ENCODE measurements around the gene PPP1R15A. TPM values are rescaled to one million over a fixed set of nuclear protein-coding genes. Genes with fewer than 3 reads are reported as not detected.

The PPP1R15A gene
- total and polyA plus RNA-seq, 2 donors (not counting 3 experiments of a cell fraction or from before 2014, with no cell fraction given) = 42.3 to 67.4 TPM

DNA sequence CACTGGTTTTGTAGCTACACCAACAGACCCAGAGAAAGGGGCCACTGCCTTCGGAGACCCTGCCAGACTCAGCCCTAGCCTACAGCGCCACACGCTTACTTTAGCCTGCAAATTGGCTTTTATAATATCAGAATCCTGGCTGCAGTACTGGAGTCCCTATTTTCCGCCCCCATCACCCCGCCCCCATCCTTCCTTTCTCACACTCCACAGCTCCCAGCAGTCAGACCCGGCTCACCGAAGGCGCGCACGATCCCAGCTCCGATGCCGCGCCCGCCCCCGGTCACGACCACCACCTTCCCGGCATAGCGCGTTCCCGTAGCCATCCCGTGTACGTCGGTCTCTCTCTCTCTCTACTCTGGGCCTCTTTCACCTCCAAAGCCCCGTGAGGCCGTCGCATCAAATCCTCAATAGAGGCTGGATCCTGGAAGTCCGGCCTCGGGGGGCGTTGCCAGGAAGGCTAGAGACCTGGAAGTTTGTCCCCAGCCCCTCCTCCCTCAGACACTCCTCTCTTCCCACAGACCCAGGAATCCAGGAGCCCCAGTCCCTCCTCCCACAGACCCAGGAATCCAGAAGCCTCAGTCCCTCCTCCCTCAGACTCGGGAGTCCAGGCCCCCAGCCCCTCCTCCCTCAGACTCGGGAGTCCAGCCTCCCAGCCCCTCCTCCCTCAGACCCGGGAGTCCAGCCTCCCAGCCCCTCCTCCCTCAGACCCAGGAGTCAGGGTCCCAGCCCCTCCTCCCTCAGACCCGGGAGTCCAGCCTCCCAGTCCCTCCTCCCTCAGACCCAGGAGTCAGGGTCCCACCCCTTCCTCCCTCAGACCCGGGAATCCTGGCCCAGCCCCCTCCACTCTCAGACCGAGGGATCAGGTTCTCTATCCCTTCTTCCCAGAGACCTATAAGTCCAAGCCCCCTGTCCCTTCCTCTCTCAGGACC is 35.9 kb upstream of the PPP1R15A start, which contains the start of gene HSD17B14:
TSS of gene HSD17B14 (minus strand) at position 403 of the 929 bp plus-strand sequence. CDS start at position 323, 80 bp downstream.
- intact Hi-C loops (cut with micrococcal nuclease) = loop anchor here (1.0 to 5.0 kb wide), 3 partner anchors 36 to 129 kb away; partner anchors contain the start of genes FTL and PPP1R15A
- Histone ChIP-seq H3K4me2 (ENCODE audit: insufficient read depth, low read length) (peak within 1 kb of the TSS; percentile 91), H3K9me3 (replicated peaks; ENCODE audit: control insufficient read depth, insufficient read depth, low read length) (no peaks in the 10 kb centered on the region), H3K4me3 (replicated peaks in 1 of 3; ENCODE audit: insufficient read depth in 1 of 3, low read depth in 1 of 3, low read length in 3 of 3) (peak within 1 kb of the TSS; percentile 38 to 61 (median 57)), H3K27me3 (ENCODE audit: control insufficient read depth in 2 of 2, insufficient read depth in 2 of 2, low read length in 2 of 2) (no peaks in the 10 kb centered on the region), H3K4me1 (ENCODE audit: control insufficient read depth, extremely low read depth, insufficient read depth, low read length) (peaks cover 5% of the 10 kb centered on the region), H3K36me3 (ENCODE audit: control insufficient read depth in 2 of 2, extremely low read depth in 1 of 2, insufficient read depth in 2 of 2, low read length in 2 of 2) (peaks cover 0 to 4% of the 10 kb centered on the region in 2 experiments), H4K20me1 (replicated peaks; ENCODE audit: control insufficient read depth, extremely low read depth, insufficient read depth, low read length) (no peaks in the 10 kb centered on the region), H3K9ac (replicated peaks; ENCODE audit: extremely low read depth, insufficient read depth, low read length) (peak within 1 kb of the TSS; percentile 55), H3K79me2 (ENCODE audit: control insufficient read depth, insufficient read depth, low read length) (no peaks in the 10 kb centered on the region), H3K27ac (ENCODE audit: insufficient read depth, low read depth, low read length) (peak within 1 kb of the TSS; percentile 55), H3K9me1 (replicated peaks; ENCODE audit: control insufficient read depth, extremely low read depth, insufficient read depth, low read length) (no peaks in the 10 kb centered on the region), H2AFZ (ENCODE audit: low read depth, low read length) (peak within 1 kb of the TSS; percentile 91)
- CTCF ChIA-PET = interaction anchor here (0.7 to 2.6 kb wide), 30 partner anchors 8 to 191 kb away, joined by 3 to 108 read pairs (median 4); partner anchors contain the start of genes BCAT2, CA11, DHDH and PPP1R15A
- DNase-seq (ENCODE audit: low read depth, low spot score) (peak; percentile 78), FAIRE-seq (no peak)
- TF ChIP-seq POLR2AphosphoS5 (IDR thresholded peaks at IDR 0.05; ENCODE audit: insufficient read depth, low read depth, low read length) (no peak), FOS (IDR thresholded peaks at IDR 0.05; ENCODE audit: borderline replicate concordance, insufficient read depth, low read length) (no peak), POLR2A (IDR thresholded peaks at IDR 0.05; ENCODE audit: low read depth, low read length) (no peak), GATA2 (IDR thresholded peaks at IDR 0.05; ENCODE audit: insufficient read depth, insufficient read length, low read depth, low read length) (no peak), CTCF (IDR thresholded peaks at IDR 0.05; ENCODE audit: extremely low read depth in 1 of 2, insufficient read depth in 1 of 2, low read depth in 1 of 2, low read length in 2 of 2) (no peak), MYC (IDR thresholded peaks at IDR 0.05; ENCODE audit: low read depth, low read length) (no peak), MAX (IDR thresholded peaks at IDR 0.05; ENCODE audit: insufficient read depth, insufficient read length) (no peak), JUN (IDR thresholded peaks at IDR 0.05; ENCODE audit: borderline replicate concordance, insufficient read depth, insufficient read length, low read depth) (no peak)
- POLR2A ChIA-PET = interaction anchor here (0.6 to 2.0 kb wide), 3 partner anchors 36 to 48 kb away, joined by 3 to 9 read pairs (median 8); partner anchors contain the start of gene PPP1R15A
- dilution Hi-C loops (cut with MboI; ENCODE audit: extremely low pct_ligation_motif_present, low sequenced_read_pairs) = no loop called here
- BruUV-seq (replicated peaks) = TSS peak; percentile 54

All from endothelial cell of umbilical vein (primary cell).